Hematopoietic multipotent progenitor cell (in vitro differentiated cells): ENCODE results near the gene NUTF2. TPM values are rescaled to one million over a fixed set of nuclear protein-coding genes. Genes with fewer than 3 reads are reported as not detected.
A peak's percentile ranks its signal among the peaks of the same experiment; 100 is the strongest.
"Not testable (repeated sequence)": the region's sequence is repeated elsewhere in the genome, so short reads cannot be mapped to it uniquely, and the experiment has no call there.

Source experiments
- DNase-seq, 3 donors: peaks; one replicate each; pipeline ENCODE4 v3.0.0-alpha.2; 2011 to 2015; ENCODE audit warnings: low read depth in 2 of 3, low spot score in 2 of 3
- total RNA-seq: library from RNA; depleted of rRNA; stranded (reverse); fragments of >200 nt; gene quantifications from one replicate; pipeline ENCODE4 v1.2.3, GENCODE V29; 2012

Gene NUTF2
- total RNA-seq, 1 donor, result 146 TPM

DNA sequence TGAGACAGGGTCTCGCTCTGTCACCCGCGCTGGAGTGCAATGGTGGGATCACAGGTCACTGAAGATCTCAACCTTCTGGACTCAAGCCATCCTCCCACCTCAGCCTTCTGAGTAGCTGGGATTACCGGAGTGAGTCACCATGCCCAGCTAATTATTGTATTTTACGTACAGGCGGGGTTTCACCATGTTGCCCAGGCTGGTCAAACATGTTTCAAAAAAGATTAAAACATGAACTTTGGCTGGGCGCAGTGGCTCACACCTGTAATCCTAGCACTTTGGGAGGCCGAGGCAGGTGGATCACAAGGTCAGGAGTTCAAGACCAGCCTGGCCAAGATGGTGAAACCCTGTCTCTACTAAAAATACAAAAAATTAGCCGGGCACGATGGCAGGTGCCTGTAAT, 9.5 kb upstream of the NUTF2 start:
- not testable (repeated sequence) for DNase-seq

DNA sequence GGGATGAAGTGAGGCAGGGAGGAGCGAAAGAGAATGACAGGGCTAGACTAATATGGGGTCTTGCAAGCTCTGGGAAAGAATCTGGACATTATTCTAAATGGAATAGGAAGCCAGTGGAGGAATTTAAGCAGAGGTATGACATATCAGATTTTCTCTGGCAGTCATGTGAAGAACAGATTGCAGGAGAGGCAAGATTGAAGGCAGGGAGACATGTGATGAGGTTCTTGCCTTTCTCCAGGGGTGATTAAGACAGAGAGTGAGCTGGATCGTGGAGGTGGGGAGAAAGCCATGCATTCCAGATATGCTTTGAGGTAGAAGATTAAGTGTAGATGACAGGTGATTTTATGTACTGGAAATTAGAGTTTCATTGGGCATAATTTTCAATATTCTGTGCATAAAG, 8.9 kb upstream of the NUTF2 start:
- no peak for DNase-seq

GRCh38 chr16:67841198-67841815, 5.4 kb upstream of the NUTF2 start:
- no peak for DNase-seq

DNA sequence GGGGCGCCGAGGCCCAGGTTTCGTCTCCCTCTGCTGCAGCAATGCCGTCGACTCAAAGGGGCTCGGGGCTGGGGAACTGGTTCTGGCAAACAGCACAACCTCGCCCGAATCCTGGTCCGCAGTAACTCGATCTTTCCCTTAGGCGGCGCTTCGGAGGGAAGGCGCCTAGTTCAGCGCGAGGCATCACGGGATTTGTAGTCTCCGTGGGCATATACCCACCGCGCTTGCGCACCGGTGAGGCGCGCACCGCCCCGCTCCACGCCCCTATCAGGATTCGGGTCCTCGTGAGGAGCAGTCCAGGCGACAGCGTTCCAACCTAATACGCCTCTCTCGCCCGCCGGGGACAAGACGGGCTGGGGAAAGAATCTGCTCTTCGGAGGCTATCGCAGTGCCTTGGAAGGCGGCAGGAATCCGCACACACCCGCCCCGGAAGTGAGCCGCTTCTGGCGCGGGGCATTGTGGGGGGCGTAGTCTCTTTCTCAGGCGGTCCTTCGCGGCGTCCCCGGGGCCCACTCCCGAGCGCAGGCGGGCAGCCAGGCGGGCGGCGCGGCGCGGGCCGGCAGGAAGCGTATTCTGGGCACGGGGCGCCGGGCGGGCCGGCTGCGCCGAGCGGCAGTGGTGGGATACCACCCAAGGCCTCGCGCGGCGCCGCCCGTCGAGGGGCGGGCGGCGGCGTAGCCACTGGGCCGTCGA, 4.8 kb upstream of the NUTF2 start, which contains the start of gene THAP11:
TSS of gene THAP11 (plus strand) at position 505 of the 693 bp plus-strand sequence. CDS start 235 bp downstream, outside the sequence.
- peak; percentile 95 to 99 (median 96) for DNase-seq

GRCh38 chr16:67842509-67843342, 4.0 kb upstream of the NUTF2 start:
- DNase-seq, result peak; percentile 56 to 67 (median 66)

GRCh38 chr16:67843343-67843765, 3.4 kb upstream of the NUTF2 start:
- no peak for DNase-seq

- no peak for DNase-seq
Measured at GRCh38 chr16:67844497-67844896, 2.2 kb upstream of the NUTF2 start.

GRCh38 chr16:67845291-67846062, 1.3 kb upstream of the NUTF2 start:
- no peak for DNase-seq

GRCh38 chr16:67846063-67846319, 742 bp upstream of the NUTF2 start:
- no peak for DNase-seq

DNA sequence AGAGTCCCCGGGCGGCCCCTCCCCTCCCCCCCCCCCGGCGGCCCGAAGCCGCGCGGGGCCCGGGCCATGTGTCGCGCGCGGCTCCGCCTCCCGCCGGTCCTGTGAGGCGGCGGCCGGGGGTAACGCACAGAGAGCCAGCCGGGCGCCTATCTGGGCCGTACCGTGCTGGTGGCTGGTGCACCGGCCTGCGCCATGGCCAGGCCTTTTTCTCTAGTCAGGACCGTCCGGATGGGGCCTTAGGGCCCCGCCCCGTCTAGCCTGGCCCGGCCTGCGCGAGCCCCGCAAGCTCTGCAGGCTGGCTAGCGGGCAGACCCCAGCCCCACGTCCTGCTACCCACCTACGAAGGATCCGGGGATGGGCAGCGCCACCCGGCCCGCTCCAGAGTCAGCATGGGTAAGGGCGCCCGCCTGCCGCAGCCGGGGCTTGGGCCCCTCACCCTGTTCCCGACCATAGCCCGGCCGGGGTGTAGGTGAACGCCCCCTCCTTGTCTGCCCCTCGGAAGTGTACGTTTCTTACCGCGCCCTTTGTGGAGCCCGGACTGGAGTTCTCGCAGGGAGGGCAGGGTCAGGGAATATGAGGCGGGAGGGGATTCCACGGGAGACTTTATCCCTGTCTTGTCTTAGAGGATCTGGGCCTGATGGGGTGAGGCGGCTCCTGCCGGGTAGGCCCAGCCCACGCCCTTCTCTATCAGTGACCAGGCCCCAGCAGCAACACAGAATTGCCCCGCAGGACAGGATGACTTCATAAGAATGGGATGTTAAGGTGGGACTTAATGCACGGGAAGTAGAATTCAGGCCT, 530 bp downstream of the NUTF2 start, which contains the start of gene CENPT:
TSS of gene CENPT (minus strand) at position 630 of the 798 bp plus-strand sequence. CDS start 13,834 bp downstream, outside the sequence.
- no peak for DNase-seq

GRCh38 chr16:67848118-67848517, 1.4 kb downstream of the NUTF2 start:
- no peak for DNase-seq

DNA sequence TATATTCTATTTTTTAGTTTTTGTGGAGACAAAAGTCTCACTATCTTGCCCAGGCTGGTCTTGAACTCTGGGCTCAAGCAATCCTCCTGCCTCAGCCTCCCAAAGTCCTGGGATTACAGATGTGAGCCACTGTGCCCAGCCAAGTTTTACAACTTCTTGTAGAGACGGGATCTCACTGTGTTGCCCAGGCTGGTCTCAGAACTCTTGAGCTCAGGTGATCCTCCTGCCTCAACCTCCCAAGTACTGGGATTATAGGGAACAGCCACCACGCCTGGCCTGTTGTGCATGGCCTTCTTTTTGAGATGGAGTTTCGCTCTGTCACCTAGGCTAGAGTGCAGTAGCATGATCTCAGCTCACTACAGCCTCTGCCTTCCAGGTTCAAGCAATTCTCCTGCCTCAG, 6.9 kb downstream of the NUTF2 start:
- DNase-seq, result no peak

DNA sequence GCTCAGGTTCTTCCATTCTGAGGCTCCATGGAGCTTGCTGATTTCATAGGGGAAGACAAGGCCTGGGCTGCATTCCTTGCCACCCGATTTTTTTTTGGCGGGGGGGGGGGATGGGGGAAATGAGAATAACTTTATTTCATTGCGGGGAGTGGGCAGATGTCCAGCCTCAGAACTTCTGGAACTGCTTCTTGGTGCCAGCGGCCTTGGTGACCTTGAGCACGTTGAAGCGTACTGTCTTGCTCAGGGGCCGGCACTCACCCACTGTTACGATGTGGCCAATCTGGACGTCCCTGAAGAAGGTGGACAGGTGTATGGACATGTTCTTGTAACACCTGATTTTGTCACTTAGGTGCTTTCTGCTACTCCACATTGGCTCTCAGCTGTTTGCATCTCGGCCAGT, 9.1 kb downstream of the NUTF2 start:
- DNase-seq, result no peak

GRCh38 chr16:67856927-67857546, 10.3 kb downstream of the NUTF2 start:
- DNase-seq, result no peak

GRCh38 chr16:67857547-67858233, 11.0 kb downstream of the NUTF2 start:
- peak in 2 of 3 donors; percentile 74 to 86 for DNase-seq

GRCh38 chr16:67858500-67858899, 11.8 kb downstream of the NUTF2 start:
- DNase-seq, result peak in 1 of 3 donors; percentile 34

- DNase-seq, result no peak
Measured at GRCh38 chr16:67860589-67861398, 14.1 kb downstream of the NUTF2 start.

DNA sequence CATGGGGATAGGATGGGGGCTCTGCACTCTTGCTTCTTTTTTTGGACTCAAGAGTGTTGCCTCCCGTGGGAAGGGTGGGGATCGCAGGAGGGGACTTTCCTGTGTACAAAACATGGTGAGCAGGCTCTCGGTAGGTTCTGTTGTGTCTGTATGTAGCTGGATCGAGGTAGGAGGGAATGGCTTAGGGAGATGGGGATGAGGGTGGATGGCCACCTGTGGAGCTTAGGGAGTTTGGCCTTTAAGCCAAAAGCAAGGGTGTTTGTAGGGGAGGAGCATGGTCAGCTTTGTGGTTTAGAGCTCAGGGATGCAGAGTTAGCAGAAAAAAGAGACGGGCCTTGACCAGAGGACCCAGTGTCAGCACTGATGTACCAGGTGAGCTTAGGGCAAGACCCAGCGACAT, 15.1 kb downstream of the NUTF2 start:
- no peak for DNase-seq
